Hematopoietic multipotent progenitor cell treated with erythropoietin and hydrocortisone succinate and interleukin-3 and kit ligand, for 15 days (in vitro differentiated cells): ENCODE measurements around the gene PGM3.
A peak's percentile ranks its signal among the peaks of the same experiment; 100 is the strongest.
"Not testable (repeated sequence)": the region's sequence is repeated elsewhere in the genome, so short reads cannot be mapped to it uniquely, and the experiment has no call there.

Experiments
- DNase-seq: peaks from one replicate; pipeline ENCODE4 v3.0.0-alpha.2; 2015; ENCODE audit warnings: low spot score

PGM3 gene, protein sequence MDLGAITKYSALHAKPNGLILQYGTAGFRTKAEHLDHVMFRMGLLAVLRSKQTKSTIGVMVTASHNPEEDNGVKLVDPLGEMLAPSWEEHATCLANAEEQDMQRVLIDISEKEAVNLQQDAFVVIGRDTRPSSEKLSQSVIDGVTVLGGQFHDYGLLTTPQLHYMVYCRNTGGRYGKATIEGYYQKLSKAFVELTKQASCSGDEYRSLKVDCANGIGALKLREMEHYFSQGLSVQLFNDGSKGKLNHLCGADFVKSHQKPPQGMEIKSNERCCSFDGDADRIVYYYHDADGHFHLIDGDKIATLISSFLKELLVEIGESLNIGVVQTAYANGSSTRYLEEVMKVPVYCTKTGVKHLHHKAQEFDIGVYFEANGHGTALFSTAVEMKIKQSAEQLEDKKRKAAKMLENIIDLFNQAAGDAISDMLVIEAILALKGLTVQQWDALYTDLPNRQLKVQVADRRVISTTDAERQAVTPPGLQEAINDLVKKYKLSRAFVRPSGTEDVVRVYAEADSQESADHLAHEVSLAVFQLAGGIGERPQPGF

DNA sequence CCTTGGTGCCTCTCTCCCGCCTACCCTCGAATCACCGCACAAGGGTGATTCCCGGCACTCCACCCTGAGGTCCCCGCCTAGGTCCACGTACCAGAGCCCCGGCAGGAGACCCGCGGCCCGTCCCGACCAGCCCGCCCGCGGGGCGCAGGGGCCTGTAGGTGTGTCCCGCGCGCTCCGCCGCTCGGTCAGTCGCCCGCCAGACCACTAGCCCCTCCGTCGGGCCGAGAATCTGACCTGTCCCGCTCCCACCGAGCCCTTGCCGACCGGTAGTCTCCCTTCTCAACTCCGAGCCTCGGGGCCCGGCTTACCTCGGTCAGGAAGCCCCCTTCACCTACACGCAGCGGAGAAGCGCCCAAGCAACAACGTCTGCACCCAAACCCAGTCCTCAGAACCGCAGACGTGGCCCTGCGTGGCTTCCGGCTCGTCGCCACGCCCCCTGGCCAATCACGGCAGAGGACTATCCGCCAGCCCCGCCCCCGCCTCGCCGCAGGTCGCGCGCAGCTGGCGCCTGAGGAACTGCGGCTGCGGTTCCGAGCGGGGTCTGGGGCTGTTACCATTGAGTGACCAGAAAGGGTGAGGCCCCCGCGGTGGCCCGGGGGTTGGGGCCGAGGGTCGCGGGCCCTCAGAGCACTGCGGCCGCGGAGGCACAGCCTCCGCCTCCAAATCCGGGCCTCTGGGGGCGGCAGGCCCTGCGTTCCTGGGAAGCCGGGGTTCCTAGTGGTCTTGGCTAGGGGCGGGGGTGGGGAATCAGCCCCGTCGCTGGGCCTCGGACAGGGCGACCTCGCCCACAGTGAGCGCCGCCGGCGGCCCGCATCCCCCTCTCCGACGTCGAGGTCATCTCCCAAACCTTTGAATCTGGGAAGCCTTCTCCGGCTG lies at the start of gene PGM3, which contains the start of gene RWDD2A:
Gene PGM3, minus strand, starts transcription at position 395 of the 876 bp plus-strand sequence. CDS start 2,253 bp downstream, outside the sequence.
Gene RWDD2A, plus strand, starts transcription at position 487 of the 876 bp plus-strand sequence. CDS start 1,095 bp downstream, outside the sequence.
- peak; percentile 87 for DNase-seq

DNA sequence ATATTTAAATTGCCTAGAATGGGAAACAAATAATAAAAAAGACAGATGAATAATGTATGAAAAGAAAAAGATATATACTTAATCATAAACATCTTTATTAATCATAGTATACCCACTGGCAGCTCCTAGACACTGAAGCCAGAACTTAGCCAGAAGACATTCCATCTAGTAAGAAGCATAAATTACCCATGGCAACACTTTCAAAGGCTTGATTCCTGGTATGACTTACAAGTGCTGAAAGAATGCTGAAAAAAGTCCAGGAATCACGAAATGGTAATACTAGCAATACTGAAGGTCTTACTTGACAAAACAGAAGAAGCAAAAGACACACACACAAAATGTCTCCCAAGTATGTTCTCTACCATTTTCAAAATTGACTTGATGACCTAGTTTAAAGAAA lies 38.1 kb upstream of the PGM3 start:
- no peak for DNase-seq

DNA sequence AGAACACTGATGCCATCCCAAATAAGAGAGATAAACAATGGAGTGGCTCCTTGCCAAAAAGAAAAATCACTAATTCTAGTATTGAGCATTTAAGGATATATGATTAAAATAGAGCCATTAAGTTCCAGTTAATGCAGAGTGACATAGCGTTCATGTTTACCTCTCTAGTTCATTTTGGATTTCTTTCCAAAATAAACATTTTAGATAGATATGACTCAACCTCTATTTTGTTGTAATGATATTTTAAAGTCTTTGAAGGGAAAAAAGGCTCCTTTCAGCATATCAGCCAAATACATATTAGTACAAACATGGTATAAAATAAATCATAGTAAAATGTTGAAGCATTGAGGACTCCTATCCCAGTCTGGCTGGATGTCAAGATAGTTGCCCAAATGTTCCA lies 33.5 kb upstream of the PGM3 start:
- DNase-seq: no peak

DNA sequence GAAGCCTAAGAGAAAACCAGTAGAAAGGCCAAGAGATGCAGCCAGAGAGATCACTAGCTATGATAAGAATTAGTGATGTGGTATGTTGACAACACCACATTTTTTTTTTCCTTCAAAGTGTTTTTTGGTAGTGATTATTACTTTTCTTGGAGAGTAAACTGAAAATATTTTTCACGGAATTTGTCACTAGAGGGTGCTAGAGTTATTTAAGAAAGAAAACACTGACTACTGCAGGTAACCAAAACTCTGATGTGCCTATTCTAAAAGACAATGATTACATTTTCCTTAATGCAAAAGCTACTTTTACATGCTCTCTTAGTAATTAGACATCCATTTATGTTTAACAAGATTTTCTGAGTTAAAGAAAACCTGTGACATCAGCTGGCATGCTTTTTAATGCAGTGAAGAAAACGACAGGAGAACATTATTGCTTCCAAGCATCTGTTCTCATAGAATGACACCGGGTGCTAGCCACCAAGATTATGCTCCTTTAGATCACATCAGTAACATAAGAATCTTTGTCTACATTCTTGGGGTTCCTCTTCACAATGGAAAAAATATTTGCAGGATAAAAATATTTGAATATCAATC lies 28.9 kb upstream of the PGM3 start:
- peak; percentile 23 for DNase-seq

DNA sequence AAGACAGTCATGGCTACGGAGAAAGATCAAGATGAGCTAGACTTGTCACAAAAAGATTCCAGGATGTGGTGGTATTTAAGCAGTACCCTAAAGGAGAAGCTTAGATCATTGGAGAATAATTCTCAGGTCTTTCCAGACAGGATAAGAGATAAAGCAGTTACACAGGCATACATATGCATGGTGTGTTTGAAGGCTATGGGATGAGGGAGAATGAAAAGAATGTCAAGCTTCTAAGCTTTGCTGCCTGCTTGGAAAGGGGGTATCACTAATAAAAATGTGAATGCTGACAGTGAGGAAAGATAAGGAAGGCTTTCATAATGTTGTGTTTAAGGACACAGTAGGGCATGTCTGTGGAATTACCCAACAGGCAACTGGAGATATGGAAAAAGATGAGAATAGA lies 28.2 kb upstream of the PGM3 start:
- DNase-seq: no peak

DNA sequence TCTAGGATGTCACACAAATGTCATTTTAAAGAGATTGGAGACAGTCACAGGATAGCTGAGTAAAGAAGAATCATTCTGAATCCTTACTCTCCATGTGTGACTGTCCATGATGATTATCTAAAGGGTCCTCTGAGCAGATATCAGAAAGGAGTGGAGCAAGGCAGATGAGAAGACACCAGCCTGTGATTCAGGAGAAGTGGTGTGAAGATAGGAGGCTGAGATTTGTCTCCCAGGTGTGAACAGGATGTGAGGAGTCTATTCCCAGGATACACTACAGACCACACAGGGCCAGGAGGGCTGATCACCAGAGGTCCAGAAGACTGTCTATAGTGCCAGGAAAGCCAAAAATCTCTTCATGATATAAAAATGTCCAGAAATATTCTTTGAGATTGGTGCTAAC lies 27.1 kb upstream of the PGM3 start:
- no peak for DNase-seq

DNA sequence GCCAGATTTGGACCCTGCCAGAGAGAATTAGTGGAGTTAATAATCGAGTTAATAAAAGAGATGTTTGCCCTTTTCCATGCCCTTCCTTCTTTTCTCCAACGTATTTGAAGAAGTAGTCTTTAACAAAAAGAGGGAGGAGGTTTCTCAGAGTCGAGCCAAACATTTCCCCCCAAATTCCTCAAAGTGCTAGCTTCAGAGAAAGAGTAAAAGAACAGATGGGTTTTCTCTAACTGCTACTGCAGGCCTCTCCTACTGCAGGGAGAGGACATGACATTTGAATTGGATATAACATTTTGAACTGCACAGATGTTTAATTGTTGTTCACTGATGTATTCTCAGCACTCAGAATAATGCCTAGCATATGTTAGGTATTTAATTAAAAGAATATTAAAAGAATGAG lies 25.6 kb upstream of the PGM3 start:
- no peak for DNase-seq

DNA sequence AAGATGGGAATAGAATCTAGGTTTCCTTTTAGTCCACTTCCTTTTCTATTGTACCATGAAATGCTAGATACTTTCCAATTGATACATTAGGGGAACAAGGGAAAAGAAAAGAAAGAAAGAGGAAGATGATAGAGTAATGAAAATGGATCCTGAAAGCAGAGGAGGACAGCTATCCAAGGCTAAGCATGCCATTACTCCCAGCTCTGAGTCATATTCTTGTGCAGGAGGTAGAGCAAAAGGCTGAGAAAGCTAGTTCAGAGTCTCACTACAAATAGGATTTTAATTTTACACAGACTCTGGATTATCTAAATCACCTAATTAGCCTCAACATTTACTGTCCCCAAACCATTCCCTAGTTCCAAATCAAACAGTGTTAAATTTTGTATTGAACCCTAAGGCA lies 23.7 kb upstream of the PGM3 start:
- no peak for DNase-seq

DNA sequence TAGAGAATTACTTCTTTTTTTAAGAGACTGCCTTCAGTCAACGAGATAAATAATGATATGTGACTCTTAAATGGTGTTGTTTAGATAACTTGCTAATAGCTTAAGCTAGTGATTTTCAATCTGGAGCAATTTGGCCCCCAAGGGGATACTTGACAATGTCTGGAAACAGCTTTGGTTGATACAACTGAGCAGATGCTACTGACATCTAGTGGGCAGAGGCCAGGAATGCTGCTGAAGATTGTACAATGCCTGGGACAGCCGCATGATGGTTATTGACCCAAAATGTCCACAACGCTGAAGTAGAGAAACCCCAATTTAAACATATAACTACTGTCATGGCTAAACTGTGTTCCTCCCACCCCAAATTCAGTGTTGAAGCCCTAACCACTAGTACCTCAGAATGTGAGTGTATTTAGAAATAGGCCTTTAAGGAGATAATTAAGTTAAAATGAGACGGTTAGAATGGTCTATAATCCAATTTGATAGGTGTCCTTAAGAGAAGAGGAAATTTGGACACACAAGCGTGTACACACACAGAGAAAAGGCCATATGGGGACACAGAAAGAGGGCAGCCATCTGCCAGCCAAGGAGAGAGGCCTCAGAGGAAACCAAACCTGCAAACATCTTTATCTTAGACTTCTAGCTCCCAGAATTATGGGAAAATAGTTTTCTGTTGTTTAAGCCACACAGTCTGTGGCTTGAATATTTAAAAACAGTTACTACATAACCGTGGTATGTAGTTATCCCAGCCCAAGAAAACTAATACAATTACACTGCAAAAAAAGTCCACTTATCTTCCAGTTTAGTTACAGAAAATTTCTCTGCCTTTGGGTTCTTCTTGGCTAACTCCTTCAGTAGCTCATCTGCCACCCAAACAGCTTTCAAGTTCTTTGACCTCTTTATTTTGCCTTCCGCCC lies 22.3 kb upstream of the PGM3 start:
- DNase-seq: peak; percentile 41

DNA sequence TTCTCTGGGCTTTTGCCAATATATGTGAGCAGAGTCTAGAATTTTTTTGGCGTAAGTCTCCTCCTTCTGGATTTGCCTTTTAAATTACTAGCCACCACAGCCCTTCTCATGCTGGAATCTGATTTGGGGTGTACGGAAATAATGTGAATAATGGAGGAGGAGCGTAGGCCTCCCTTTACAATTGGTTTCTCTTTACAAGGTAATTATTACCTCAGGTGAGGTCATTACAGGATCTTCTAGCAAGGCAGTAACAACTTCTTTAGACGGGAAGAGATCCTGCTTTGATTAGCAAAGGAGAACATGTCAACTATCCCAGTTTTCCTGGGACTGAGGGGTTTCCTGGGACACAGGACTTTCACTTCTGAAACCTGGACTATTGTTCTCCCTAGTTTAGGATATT lies 9.0 kb upstream of the PGM3 start:
- DNase-seq: no peak

DNA sequence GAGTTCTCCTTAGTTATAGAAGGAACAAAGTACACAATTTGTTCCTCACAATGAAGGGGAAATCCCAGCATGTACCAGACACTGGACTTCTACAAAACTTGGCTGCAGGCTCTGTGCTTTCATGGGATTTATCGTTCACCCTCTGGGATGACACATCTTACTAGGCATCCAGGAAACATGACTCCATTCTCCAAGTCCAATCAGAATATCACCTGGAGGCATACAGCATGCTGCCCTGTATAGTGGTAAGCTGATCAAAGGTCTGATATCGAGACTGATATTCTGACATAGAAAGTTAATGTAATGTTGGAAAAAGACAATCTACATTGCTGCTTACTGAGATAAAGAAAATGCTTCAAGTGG lies 6.8 kb upstream of the PGM3 start:
- no peak for DNase-seq

DNA sequence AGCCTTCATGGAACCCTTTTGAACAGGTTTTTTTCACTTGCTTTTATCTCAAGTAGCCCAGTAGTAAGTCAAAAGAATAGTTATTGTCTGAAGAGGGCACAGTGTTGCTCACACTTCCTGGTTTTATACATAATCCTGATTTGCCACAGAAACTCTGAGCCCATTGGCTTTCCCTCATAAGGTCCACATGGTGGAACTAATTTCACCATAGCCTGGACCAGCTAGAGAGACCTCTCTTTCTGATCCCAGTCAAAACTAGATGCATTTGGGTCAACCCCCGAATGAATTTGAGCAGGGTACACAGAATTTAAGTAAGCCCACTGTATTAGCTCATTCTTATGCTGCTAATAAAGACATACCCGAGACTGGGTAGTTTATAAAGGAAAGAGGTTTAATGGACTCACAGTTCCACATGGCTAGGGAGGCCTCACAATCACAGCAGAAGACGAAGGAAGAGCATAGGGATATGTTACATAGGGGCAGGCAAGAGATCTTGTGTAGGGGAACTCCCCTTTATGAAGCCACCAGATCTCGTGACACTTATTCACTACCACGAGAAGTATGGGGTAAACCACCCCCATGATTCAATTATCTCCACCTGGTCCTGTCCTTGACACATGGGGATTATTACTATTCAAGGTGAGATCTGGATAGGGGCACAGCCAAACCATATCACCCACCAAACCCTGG lies 6.3 kb upstream of the PGM3 start:
- no peak for DNase-seq

DNA sequence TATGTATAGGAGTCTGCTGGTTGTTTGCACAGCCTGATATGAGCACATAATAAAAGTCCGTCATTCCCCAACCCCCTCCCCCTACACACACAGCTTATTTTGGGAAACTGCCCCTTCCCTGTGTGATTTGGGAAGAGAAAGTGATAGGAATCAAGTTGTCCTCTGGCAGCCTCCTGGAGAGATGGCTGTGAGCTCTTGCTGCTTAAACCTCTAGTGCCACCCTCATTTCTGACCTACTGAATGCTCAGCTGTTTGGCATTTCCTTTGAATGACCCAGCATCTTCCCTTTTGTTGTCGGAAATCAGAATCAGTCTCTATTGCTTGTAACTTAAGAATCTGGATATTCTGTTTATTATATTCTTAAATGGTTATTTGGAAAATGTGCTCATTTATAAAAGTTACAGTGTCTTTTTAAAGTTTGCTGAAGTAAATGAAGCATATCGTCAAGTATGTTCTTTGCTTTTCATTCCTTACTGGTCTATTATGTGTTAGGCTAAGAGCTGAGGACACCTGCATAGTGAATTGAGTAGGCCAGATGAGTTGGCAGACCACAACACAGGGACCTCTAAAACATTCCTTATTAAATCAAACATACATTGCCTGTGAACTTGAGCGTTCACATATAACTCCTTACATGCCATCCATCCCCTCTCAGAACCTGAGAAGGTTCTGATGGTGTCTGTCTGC lies 5.6 kb upstream of the PGM3 start:
- no peak for DNase-seq

DNA sequence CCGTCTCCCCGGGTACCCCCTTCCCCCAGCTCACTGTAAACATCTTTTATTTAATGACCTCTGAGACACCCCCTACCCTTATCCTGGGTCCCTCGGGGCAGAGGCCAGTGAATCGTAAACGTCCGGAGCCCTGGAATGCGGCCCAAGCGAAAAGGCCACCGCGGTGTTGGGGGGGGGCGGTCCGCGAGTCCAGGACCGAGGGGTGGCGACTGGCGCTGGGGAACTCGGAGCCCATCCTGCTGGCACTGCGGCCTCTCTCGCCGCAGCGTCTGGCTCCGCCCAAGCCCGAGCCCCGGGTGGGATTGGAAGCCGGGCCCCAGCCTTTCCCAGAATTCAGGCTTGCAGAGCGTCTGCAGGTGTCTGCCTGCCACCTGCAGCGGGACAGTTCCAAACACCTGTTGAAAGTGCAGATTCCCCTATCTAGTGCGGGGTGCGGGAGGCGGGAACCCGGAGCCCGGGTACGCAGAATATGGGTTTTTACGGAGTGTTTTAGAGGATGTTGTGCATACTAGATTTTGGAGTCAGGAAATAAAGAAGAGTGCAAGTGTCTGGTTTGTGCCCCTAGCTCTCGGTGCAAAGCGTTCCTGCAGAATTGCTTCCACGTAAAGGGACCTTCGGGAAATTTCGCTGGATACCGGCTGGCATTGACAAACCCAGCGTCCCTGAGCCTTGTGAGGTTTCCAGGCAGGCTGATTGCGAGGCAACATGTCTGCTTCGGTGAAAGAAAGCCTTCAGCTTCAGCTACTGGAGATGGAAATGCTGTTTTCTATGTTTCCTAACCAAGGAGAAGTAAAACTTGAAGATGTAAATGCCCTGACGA lies 892 bp upstream of the PGM3 start:
- no peak for DNase-seq

DNA sequence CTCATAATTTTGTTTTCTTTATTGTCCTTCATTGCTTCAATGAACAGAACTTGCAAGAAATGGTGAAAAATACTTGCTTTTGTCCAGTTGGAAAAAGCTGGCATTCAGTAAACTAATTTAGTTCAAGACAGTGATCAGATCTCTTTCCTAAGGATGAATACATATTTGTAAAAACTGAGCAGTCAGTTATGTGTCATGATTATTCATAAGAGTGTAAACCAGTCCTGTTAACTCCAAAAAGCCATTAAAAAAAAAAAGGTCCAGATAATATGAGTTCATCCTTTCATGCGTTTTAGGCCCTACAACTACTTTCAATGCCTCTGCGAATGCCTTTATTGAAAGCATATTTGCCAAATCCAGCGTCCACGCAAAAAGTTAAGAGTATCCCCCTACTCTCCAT lies 609 bp downstream of the PGM3 start:
- peak; percentile 10 for DNase-seq

DNA sequence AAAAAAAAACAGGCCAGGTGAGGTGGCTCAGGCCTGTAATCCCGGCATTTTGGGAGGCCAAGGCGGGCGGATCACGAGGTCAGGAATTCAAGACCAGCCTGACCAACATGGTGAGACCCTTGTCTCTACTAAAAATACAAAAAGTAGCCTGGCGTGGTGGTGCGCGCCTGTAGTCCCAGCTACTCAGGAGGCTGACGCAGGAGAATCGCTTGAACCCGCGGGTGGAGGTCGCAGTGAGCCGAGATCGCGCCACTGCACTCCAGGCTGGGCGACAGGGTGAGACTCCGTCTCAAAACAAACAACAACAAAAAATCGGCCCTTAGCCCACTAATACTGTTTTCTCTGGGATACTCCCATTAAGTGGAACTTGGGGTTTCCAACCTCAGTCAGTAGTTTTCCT lies 1.1 kb downstream of the PGM3 start:
- not testable (repeated sequence) for DNase-seq

DNA sequence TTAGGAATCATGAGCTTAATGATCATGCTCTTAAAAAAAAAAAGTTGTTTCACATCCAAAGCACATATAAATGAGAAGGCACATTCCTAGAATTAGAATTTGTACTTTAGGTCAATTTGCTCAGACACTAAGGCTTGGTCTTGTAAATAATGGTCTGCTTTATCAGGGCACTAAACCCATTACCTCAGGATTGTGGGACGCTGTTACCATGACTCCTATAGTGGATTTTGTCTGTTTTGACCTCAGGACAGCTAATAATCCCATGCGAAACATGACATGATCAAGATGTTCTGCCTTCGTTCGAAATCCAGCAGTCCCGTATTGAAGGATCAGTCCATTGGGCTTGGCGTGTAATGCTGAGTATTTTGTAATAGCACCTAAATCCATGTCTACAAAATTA lies 2.4 kb downstream of the PGM3 start:
- DNase-seq: no peak

DNA sequence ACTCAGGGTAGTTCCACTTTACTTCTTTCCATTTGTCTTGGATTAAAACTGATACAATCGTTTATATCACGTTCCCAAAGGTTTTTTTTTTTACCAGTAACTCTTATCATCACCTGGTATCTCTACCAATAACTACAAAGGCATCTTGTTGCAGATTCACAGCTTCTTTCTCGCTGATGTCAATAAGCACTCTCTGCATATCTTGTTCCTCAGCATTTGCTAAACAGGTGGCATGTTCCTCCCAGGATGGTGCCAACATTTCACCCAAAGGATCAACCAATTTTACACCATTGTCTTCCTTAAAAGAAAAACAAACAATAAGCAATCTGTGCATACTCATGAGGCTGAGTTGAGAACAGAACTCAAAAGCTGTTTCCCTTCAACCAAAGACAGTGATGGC lies 4.6 kb downstream of the PGM3 start:
- no peak for DNase-seq

DNA sequence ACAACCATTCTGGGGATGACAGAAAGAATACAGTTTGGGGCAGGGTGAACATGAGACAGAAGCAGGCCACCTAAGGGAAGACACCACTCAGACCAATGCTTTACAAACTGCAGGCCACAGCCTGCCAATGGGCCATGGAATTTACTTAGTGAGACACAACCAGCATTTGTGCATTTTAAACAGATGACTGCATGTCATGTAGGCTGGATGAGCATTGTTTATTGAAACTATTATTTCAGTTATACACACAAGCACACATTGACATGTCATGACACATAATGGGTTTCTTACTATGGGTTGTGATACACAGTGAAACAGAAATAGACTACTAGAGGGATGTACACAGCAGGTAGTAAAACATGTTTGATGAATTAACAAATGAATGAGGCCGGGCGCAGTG lies 8.0 kb downstream of the PGM3 start:
- DNase-seq: no peak
